ENCODE measurements around the gene GRAMD4. TPM values are rescaled to one million over a fixed set of nuclear protein-coding genes. Genes with fewer than 3 reads are reported as not detected.

Gene GRAMD4
- total and polyA plus RNA-seq, 2 donors (not counting 1 experiment from before 2014, with no cell fraction given), result 17.0 to 88.1 TPM

- Histone ChIP-seq H3K27me3 (replicated peaks in 1 of 4; ENCODE audit: control extremely low read depth in 1 of 4, control insufficient read depth in 3 of 4, insufficient read depth in 4 of 4, low read length in 3 of 4) (no peaks in the 10 kb centered on the region), H3K9ac (ENCODE audit: low read length) (no peak overlapping the region), H3K79me2 (ENCODE audit: control insufficient read depth, insufficient read depth, low read length) (peaks cover 80% of the 10 kb centered on the region), H4K20me1 (ENCODE audit: control insufficient read depth, insufficient read depth, low read length, poor library complexity, severe bottlenecking) (peaks cover 52% of the 10 kb centered on the region), H2AFZ (ENCODE audit: insufficient read depth, low read depth, low read length, poor library complexity, severe bottlenecking) (no peak overlapping the region), H3K9me3 (ENCODE audit: control extremely low read depth in 1 of 3, control insufficient read depth in 2 of 3, insufficient read depth in 1 of 3, low read length in 2 of 3) (no peaks in the 10 kb centered on the region), H3K27ac (ENCODE audit: low read length in 2 of 2) (no peak overlapping the region), H3K36me3 (replicated peaks in 1 of 2; ENCODE audit: control extremely low read depth in 1 of 2, control insufficient read depth in 1 of 2, extremely low read depth in 1 of 2, insufficient read depth in 2 of 2, low read length in 1 of 2) (no peaks in the 10 kb centered on the region), H3K4me2 (replicated peaks; ENCODE audit: low read depth, low read length, poor library complexity, severe bottlenecking) (no peak overlapping the region), H3K4me3 (ENCODE audit: control extremely low read depth in 1 of 5, extremely low read depth in 1 of 5, insufficient read depth in 1 of 5, low read depth in 2 of 5, low read length in 4 of 5) (no peak overlapping the region), H3K4me1 (ENCODE audit: control insufficient read depth in 2 of 2, insufficient read depth in 2 of 2, low read length in 2 of 2) (peaks cover 28 to 29% of the 10 kb centered on the region in 2 donors)
- no CpG with 5 or more reads among the region's 7 CpGs for WGBS (ENCODE audit: insufficient coverage)
- intact Hi-C loops (cut with micrococcal nuclease), result loop anchor here (5.0 kb wide), 2 partner anchors 34 to 61 kb away; no protein-coding TSS in a partner anchor
- Mint-ChIP-seq H3K27me3 (no peaks in the 10 kb centered on the region), H3K4me3 (no peak overlapping the region), H3K4me1 (peaks cover 30% of the 10 kb centered on the region), H3K9me3 (ENCODE audit: insufficient read depth) (no peaks in the 10 kb centered on the region), H3K27ac (no peak overlapping the region)
- ATAC-seq (ENCODE audit: low read depth) (no peak), DNase-seq (no peak)
- ChIA-PET POLR2A (interaction anchor here (0.7 kb wide), 3 partner anchors 23 to 360 kb away, joined by 3 to 4 read pairs (median 3); no protein-coding TSS in a partner anchor), CTCF (no interaction called here)
- no peak for TF ChIP-seq EZH2 (IDR thresholded peaks at IDR 0.05; ENCODE audit: borderline replicate concordance, insufficient read depth, low read depth, low read length, poor library complexity, severe bottlenecking)
- TF ChIP-seq CTCF (IDR thresholded peaks at IDR 0.05), result no peak
These were observed 9.0 kb upstream of the GRAMD4 start for GRCh38 chr22:46611189-46611588.

GRCh38 chr22:46612341-46612903 is 7.8 kb upstream of the GRAMD4 start:
- ChIA-PET POLR2A (interaction anchor here (0.5 to 0.7 kb wide), 2 partner anchors 31 to 143 kb away, joined by 3 read pairs; no protein-coding TSS in a partner anchor), CTCF (no interaction called here)
- no peak overlapping the region for H3K4me3 ChIP-seq (ENCODE audit: control extremely low read depth in 1 of 5, extremely low read depth in 1 of 5, insufficient read depth in 1 of 5, low read depth in 2 of 5, low read length in 4 of 5)
- peaks cover 49% of the 10 kb centered on the region for H4K20me1 ChIP-seq (ENCODE audit: control insufficient read depth, insufficient read depth, low read length, poor library complexity, severe bottlenecking)
- peak overlapping the region; percentile 26 for H3K9ac ChIP-seq (ENCODE audit: low read length)
- TF ChIP-seq EZH2 (IDR thresholded peaks at IDR 0.05; ENCODE audit: borderline replicate concordance, insufficient read depth, low read depth, low read length, poor library complexity, severe bottlenecking) (no peak), CTCF (IDR thresholded peaks at IDR 0.05) (no peak)
- H3K27me3 Mint-ChIP-seq, result no peaks in the 10 kb centered on the region
- H3K27ac Mint-ChIP-seq, result peak overlapping the region; percentile 93
- H3K9me3 Mint-ChIP-seq (ENCODE audit: insufficient read depth), result no peaks in the 10 kb centered on the region
- 36% methylated on average over 8 of the region's 13 CpGs for WGBS (ENCODE audit: insufficient coverage)
- no peaks in the 10 kb centered on the region for H3K9me3 ChIP-seq (ENCODE audit: control extremely low read depth in 1 of 3, control insufficient read depth in 2 of 3, insufficient read depth in 1 of 3, low read length in 2 of 3)
- no peak for ATAC-seq (ENCODE audit: low read depth)
- H3K36me3 ChIP-seq (replicated peaks in 1 of 2; ENCODE audit: control extremely low read depth in 1 of 2, control insufficient read depth in 1 of 2, extremely low read depth in 1 of 2, insufficient read depth in 2 of 2, low read length in 1 of 2), result no peaks in the 10 kb centered on the region
- peak overlapping the region; percentile 90 for H3K4me2 ChIP-seq (replicated peaks; ENCODE audit: low read depth, low read length, poor library complexity, severe bottlenecking)
- H3K4me1 ChIP-seq (ENCODE audit: control insufficient read depth in 2 of 2, insufficient read depth in 2 of 2, low read length in 2 of 2), result peaks cover 28 to 29% of the 10 kb centered on the region in 2 donors
- peak overlapping the region; percentile 55 for H2AFZ ChIP-seq (ENCODE audit: insufficient read depth, low read depth, low read length, poor library complexity, severe bottlenecking)
- H3K4me3 Mint-ChIP-seq, result peak overlapping the region; percentile 95
- H3K79me2 ChIP-seq (ENCODE audit: control insufficient read depth, insufficient read depth, low read length), result peaks cover 70% of the 10 kb centered on the region
- H3K27ac ChIP-seq (ENCODE audit: low read length in 2 of 2), result peak overlapping the region; percentile 42 to 67
- peaks cover 30% of the 10 kb centered on the region for H3K4me1 Mint-ChIP-seq
- DNase-seq, result no peak
- H3K27me3 ChIP-seq (replicated peaks in 1 of 4; ENCODE audit: control extremely low read depth in 1 of 4, control insufficient read depth in 3 of 4, insufficient read depth in 4 of 4, low read length in 3 of 4), result no peaks in the 10 kb centered on the region
- intact Hi-C loops (cut with micrococcal nuclease), result loop anchor here (2.0 to 5.0 kb wide), 3 partner anchors 20 to 60 kb away; no protein-coding TSS in a partner anchor

Measured in B cell (primary cell).